Adrenal gland (tissue), 5 donors: ENCODE results near the gene SYT7.

ENCODE experiments used
- CTCF ChIP-seq, 6 experiments: fragments of 450-650 bp in 4 of 6; fragments of 200-600 bp in 2 of 6; sonication (generic) in 1 of 6; IDR thresholded peaks; 1 replicate in 5 of 6; 2 replicates in 1 of 6; pipeline versions ENCODE4 v1.5.1 to v1.8.0; 2016 to 2021; ENCODE audit warnings: antibody characterized with exemption in 6 of 6, mild to moderate bottlenecking in 2 of 6, moderate library complexity in 1 of 6
- POLR2A ChIP-seq, 2 donors: fragments of 450-650 bp; IDR thresholded peaks; one replicate each; pipeline ENCODE4 v1.6.1; 2017; ENCODE audit warnings: antibody characterized with exemption in 2 of 2, mild to moderate bottlenecking in 2 of 2, moderate library complexity in 1 of 2
- donor health status: DM: no; HTN: no; CAD: no.

- TF ChIP-seq CTCF (IDR thresholded peaks at IDR 0.05) = no peak
- TF ChIP-seq POLR2A (IDR thresholded peaks at IDR 0.05) = no peak
These were observed 41.0 kb downstream of the SYT7 start for GRCh38 chr11:61539831-61540357.
